Kidney glomerular epithelial cell (primary cell): ENCODE measurements around the gene CHCHD6.

Source experiments
- DNase-seq: peaks from one replicate; lab custom pipeline; 2025; lab: John Stamatoyannopoulos, UW

The CHCHD6 gene

DNA sequence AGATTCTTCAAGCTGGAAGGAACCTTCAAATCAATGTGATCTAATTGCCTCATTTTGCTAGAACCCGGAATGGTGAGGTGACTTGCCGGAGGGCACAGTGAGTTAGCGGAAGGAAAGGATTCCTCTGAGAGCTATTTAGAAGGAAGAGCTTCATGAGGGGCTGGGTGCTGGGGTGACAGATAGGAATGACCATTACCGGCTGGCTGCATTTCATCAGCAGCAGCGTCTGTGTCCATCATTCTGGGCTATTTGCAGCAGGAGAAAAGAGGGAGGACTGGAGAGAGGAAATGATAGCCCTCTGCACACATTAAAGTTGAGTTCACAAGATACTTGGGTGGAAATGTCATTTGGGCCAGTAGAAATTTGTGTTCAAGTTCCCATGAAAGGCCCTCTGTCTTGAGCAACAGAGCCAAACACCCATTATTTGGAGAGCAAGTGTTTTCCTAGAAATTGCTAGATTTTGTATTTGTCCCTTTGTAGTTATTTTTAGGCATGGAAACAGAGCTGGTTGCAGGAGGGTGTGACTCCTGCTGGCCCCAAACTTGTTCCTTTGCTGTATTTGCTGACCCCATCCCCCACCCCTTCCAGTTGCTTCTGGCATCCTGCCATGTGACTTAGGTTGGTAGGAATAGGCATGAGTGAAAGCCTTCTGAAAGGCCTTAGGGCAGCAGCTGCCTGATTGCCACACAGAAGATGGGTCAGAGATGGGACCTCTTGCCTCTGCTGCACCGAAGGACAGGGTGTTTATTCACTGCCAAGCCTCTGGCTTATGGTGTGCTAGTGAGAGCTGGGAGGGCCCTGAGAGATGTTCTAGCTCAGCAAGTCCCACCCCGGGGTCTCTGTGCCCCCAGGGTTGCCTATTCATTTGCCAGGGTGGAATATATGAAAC is 191.4 kb downstream of the CHCHD6 start:
- no peak for DNase-seq

DNA sequence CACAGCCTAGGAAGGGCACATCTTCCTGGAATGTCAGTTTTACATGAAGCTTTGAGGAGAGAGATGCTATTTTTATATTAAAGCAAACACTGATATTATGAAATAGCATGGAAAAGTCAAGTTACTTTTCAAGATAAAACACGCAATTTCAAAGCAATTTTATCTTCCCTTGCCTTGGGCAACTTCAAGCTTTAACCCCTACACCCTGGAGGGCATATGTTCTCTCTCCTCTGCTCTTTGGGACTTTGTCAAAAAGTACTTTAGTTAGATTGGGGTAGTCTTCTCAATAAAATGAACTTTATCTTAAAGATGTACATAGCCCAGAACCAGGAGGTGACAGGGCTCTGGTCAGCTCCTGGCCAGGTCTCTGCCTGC is 192.0 kb downstream of the CHCHD6 start:
- DNase-seq, result no peak

DNA sequence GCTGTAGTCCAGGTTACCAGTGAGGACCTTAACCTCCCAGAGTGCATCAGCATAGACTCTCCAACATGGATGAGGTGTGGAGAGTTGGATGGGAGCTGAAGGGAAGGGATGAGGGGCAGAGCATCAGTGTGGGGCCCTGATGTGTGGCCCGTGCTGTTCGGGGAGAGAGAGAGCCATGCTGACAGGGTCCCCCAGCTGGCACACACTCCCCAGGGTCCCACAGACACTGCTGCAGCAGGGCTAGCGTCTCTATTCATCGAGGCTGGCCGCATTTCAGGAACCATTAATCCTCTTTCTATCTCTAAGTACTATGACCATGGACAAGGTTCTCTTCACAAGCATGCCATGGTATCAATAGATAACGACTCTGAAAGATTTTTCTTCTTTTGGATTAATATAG is 192.9 kb downstream of the CHCHD6 start:
- no peak for DNase-seq

DNA sequence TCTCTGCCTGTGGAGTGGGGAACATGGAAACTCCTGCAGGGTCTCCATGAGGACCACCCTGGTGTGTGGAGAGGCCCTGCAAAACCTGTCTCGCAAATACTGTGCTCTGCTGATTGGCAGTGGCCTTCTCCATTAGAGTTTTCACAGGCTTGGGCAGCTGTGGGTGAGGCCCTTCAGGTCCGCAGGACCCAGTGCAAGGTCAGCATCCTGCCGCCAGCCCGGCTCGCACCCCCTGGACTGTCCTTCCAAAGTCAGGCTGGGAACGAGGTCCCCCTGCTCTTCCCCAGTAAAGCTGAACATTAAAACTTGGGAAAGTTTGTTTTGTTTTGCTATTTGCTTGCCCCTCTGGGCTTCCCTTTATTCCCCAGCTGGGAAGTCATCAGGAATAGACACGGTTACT is 193.9 kb downstream of the CHCHD6 start:
- DNase-seq, result no peak

DNA sequence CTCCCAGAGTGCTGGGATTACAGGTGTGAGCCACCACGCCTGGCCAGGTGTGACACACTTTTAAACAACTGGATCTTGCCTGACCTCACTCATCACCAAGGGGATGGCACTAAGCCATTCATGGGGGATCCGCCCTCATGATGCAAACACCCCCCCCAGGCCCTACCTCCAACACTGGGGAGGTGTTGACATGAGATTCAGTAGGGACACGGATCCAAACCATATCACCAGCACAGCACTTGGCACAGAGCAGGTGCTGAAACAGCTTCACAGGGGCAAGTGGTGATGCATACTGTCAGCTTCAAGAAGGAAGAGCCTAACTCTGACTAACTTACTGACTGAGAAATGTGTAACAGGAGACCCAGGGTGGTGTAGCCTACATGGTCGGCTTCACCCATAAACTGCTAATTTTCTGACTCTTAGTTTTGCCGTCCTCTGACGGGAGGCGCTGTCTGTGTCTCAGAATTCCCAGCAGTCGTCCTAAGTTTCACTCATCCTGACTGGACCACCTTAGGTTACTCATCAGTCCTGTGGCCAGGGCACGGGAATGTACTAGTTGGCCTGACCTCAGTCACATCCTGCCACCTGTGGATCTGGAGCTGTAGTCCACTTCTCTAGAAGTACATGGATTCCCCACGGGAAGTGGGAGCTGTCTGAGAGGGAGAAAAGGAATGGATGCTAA is 197.0 kb downstream of the CHCHD6 start:
- no peak for DNase-seq

DNA sequence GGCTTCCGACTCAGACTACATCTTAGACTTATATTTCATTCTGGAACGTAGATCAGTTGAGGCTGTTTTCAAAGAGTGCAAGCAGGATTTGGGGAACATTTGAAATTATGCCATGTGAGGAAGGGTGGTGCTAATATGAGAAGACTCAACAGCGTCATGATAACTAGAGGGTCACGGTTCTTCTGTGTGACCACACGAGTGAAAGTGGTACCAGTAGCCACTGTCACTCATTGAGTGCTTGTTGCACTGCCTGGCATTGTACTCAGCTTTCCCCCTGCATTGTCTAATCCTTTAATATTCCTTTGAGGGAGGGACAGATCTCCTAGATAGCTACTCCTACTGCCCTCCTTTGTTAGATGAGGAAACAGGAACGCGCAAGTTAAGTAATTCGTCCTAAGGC is 197.6 kb downstream of the CHCHD6 start:
- DNase-seq, result no peak

DNA sequence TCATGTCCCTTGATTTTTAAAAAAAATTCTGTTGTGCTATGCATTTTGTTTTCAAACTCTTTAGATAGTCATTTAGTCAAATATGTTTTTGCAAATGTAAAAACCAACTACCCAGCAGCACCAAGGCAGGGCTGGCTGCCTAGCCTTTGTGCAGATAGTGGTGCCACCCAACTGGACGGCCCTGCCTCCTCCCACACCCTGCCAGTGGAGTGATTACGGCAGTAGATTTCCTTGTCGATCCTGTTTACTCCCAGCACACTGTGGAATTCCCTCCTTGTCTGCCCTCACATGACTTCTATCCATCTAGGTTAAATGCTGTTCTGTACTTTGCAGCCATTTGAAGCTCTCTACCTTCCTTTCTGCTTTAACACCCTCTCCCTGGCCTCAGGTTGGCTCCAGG is 199.5 kb downstream of the CHCHD6 start:
- DNase-seq, result no peak

DNA sequence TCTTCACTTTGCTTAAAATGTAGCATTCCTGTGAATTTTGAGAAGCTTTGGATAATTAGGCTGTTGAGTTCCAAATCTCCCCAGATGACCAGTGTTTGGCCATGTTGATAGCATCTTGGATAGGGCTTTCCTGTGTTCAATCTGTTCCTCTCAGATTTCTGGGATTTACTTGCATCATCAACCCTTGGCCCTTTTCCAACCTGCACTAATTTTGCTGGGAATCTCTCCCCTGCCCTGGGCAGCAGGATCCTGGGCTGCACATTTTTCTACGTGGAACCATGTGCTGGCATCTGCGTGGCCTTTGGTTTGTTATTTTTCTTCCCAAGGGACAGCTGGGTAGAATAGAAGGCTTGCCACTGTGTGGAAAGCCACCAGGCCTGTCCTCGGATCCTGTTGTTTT is 203.5 kb downstream of the CHCHD6 start:
- no peak for DNase-seq

DNA sequence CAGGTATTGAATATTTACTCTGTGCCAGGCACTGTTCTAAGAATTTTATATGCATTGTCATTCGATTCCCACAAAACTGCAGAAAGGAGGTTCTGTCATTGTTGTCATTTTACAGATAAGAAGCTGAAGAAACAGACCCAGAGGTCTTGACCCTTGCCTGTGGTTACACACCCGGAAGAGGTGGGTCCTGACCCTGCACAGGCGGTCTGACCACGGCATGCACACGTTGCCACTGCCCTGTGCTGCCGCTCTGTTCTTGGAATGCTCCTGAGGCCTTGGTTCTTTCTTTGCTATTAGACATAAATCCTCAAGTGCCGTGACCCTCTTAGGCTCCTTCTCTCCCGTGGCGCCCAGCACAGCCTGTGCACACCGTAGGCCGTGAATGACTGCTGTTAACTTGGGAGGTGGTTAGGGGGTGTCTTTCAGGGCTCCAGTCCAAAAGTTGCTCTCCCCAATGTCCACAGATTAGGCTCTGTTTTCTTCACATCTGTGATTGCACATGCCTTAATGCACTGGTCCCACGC is 204.8 kb downstream of the CHCHD6 start:
- DNase-seq, result no peak

DNA sequence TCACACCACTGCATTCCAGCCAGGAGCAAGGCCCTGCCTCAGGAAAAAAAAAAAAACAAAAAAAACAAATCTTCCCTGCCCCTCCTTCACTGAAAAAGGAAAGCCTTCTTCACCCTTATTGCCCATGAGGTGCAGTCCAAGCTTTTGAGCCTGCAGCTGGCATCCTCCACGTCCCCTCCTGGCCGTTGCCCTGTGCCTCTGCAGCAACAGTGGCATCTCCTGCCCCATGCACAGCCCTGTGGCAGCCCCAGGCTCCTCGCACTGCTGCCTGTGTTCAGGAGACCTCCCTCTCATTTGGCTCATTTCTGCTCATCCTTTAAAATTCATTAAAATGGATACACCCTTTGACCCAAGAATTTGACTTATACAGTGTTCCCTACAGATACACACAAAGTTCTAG is 206.2 kb downstream of the CHCHD6 start:
- DNase-seq, result no peak

DNA sequence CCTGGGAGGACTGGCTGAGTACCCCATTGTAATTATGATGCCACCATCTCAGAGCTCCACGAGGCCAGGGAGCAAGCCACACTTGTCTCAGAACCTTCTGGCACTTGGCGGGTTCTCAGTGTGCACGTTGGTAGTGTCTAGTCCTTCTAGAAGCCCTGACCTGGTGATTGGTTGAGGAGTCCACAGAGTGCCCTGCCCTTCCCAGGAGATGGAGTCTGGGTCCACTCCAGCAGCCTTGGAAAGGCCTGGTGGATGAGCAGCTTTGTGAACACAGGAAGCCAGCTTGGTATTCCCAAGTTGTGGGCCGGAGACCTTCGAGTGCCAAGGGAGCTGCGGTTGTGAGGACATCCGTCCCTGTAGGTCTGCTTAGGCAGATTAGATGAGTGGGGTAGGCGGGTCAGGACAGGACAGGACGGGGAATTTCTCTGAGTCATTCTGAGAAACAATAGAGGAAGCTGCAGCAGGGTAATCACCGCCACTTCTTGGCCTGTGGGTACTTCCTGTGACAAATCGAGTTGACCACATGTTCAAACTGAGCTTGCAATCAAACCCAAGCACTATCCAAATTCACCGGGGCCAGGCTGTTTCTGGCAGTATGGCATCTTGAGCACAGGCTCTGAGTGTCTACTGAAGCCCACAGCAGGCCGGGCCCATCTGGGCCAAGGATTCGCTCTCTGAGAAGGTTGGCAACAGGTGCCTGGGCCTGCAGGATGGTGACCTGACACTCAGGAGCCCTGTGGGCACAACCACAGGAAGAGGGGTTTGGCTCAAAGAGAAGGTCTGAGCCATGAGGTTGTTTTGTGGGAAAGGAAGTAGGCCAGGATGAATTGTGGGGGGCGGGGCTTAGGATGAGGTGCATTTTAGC is 207.4 kb downstream of the CHCHD6 start:
- DNase-seq, result peak; percentile 85

DNA sequence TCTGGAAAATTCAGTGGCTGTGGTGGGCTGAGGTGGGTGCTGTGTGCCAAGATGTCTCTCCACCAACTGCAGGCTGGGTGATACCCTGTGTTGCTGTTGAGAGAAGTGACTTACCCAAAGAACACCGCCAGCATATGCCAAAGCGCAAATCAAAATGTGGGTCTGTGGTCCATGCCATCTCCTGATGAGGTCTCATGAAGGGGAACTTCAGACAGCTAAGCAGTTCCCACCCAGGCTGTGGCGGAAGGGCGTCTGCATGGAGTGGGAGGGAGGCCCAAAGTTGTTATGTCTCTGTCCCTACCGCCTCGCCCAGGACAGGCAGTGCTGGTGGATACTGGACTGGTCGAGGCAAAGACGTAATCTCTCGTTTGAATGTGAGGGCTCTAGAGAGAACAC is 208.0 kb downstream of the CHCHD6 start:
- DNase-seq, result no peak

DNA sequence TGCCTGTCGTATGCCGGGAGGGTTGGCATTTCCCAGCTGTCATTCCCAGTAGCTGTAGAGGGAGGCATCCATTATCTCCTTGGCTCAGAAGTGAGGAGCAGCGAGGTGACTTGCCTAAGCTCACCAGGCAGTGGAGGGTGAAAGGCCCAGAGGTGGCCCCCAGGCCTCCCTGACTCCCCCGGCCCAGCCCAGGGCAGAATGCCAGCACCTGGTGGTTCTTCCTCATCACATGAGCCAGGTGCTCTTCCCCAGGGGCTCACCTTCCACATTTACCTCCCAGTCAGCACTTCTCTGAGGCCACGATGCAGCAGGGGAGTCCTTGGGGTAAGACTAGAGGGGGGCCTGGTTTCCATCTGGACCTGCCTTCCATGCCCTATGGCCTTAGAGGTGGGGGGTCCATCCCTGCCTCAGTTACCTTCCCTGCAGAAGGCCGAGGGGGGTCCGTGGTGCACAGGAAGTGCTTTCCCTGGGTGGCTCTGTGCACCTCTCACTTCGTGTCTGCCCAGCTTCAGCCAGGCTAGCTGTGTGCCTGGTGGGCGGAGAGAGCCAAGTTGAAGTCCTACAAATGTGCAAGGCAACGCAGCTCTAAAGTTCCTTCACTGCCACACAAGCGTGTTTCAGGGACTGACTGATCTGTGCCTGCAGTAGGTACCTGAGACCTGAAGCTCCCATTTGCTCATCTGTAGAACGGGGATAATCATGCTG is 208.6 kb downstream of the CHCHD6 start:
- DNase-seq, result no peak

DNA sequence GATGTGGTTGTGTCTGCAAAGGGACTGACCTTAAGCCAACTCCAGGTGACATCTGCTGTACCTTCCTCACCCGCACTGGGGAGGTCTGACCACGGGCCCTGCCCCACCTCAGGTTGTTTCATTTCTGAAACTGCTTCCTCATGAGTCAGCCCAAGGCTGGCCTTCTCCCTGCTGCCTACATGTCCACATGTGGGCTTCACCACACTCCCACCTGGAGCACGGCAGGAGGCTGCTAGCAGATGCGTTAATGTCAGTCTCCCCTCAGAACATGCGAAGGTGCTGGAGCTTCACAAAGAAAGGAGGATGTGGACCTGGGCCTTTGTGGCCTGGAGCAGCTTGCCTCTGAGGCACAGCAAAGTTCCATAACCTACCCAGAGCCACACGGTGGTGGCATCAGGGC is 209.5 kb downstream of the CHCHD6 start:
- DNase-seq, result no peak

DNA sequence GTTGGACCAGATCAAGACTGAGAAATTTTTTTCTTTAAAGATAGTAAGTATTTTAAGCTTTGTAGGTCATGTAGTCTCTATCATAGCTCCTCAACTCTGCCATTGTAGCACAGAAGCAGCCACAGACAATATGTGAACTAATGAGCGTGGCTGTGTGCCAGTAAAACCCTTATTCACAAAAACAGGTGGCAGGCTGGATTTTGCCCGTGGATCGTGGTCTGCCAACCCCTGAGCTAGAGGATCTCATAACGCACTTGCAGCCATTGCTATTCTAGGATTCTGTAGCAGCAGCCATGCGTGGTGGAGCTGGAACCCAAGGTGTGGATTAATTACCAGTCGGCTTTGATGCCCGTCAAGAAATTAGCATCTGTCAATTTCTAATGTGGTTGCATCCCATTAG is 210.2 kb downstream of the CHCHD6 start:
- DNase-seq, result no peak

DNA sequence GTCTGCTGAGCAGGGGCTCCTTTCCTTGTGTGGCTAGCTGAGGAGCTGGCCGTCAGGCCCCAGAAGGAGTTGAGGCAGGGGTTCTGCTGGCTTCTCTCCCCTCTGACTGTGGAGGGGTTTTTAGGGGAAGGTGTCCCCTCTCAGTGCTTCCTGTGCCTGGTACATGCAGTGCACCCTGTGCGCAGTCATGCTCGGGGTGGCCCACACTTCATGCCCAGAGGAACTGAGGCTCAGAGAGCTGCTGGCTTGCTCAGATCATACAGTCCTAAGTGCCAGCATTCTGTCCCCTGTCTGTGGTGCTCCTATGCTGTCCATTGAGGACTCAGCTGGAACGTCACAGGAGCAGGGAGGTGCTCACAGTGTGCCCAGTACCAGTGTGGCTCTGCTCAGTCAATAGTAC is 211.0 kb downstream of the CHCHD6 start:
- no peak for DNase-seq

DNA sequence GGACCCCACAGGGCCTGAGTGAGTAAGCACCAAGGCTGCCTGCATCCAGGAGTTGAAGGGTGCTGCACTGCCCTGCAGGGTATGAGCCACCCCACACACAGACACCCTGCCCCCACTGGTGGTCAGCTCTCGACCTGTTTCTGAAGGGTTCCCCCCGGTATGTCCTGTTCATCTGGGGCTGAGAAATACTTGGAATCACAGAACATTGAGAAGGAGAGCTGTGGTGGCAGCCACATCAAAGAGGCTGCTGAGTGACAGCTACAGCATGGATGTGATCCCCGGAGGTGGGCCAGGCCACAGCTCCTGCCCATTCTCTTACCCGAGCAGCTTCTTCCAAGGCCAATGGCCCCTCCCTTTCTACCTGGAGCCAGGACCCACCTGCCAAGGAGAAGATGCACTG is 212.5 kb downstream of the CHCHD6 start:
- DNase-seq, result no peak

DNA sequence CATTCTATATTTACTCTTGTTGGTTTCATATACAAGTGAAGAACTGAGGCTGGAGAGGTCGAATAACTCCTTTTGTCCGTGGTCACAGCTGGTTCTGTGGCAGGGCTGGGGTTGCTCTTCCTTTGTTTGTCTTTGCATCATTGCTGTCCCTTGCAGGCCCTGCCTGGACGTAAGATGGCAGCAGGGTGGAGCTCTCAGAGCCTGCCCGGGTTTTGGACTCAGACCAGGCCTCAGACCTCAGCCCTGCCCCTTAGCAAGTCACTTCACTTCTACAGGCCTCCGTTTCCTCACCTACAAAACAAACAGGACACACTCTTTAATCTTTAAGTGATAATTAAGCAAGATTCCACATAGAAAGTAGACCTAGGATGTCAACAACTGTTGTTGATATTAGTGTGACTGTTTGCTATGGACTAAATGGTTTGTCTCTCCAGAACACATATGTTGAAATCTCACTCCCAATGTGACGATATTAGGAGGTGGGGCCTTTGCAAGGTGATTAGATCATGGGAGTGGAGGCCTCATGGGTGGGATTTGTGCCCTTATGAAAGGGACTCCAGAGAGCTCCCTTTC is 213.3 kb downstream of the CHCHD6 start:
- DNase-seq, result no peak

DNA sequence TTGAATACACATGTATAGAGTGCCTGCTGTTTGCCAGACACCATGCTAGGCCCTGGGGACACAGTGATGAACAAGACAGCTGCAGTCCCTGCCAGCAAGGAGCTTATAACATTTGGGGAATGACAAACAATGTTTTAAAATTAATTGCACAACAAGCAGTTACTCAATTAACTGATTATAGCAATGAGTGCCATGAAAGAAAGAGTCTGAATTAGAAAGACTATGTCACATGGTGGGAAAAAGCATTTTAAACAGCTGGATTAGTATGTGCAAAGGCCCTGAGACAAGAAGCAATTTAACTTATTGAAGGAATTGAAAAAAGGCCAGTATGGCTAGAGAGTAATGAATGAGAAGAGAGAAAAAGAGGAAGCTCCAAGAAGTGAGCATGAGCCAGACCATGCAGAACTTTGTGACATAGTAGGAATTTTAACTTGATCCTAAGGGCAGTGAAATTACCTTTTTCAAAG is 214.3 kb downstream of the CHCHD6 start:
- DNase-seq, result no peak

DNA sequence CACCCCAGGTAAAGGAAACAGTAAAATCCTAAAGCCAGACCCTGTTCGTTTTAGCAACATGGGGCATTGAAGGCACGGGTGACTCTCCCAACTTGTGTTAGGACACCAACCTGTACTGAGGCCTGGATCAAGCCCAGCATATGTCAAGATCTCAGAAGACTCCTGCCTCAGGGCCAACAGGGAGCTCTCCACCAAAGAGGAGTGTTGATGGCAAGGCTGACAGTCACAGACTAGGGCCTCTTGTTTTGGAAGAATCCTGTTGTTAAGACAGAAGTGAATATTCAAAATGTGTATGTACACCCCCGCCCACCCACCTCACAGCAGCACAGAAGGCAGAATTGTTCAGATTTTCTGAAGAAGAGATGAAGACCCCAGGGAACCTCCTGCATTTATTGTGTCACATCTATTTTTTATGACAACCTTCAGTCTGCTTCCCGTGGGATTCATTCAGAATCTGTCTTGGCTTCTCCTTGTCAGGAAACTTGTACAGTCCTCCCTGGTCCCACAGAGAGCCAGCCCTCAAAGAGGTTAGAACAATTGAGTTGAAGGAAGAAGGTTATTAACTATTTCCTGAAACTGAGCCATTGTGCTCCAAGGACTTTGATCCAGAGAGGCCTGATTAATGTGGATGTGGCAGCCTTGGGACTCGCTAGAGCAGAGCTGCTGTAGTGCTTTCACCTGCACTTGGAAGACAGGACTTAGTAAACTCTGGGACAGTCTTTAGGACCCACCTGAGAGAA is 217.2 kb downstream of the CHCHD6 start:
- no peak for DNase-seq

DNA sequence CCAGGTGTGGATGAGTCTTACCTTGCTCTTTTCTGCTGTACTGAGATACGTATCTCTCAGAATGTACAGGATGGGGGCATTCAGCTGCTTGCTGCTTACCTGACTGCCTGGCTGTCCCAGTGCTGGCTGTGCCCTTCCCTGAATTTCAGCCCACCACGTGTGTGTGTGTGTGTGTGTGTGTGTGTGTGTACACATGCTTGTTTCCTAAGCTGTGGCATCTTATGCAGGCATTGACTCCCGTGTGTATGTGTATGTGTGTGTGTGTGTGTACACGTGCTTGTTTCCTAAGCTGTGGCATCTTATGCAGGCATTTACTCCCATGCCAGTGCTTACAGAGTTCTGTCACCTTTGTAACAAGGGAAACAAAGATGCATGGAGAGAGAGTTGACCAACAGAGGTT is 218.4 kb downstream of the CHCHD6 start:
- DNase-seq, result no peak
